Subcutaneous abdominal adipose tissue (tissue), 5 donors: ENCODE measurements around the gene ZNF337.
"Not testable (repeated sequence)": the region's sequence is repeated elsewhere in the genome, so short reads cannot be mapped to it uniquely, and the experiment has no call there.

Experiments
- H3K27ac ChIP-seq: one replicate; pipeline ENCODE4 v1.7.0; 2013; ENCODE audit warnings: low read depth, mild to moderate bottlenecking, inconsistent platforms, low read length, moderate library complexity
- H3K27me3 ChIP-seq, 5 donors: one replicate each; pipeline ENCODE4 v1.7.0; 2013; ENCODE audit warnings: low read length in 5 of 5, inconsistent platforms in 1 of 5; ENCODE audit not compliant: control insufficient read depth in 5 of 5, insufficient read depth in 4 of 5
- H3K36me3 ChIP-seq, 5 donors: one replicate each; pipeline ENCODE4 v1.7.0; 2013; ENCODE audit warnings: low read length in 5 of 5; ENCODE audit not compliant: control insufficient read depth in 5 of 5, insufficient read depth in 5 of 5
- H3K4me1 ChIP-seq, 5 donors: one replicate each; pipeline ENCODE4 v1.7.0; 2013; ENCODE audit warnings: low read length in 5 of 5, mild to moderate bottlenecking in 3 of 5, moderate library complexity in 1 of 5; ENCODE audit not compliant: control insufficient read depth in 5 of 5, insufficient read depth in 5 of 5
- H3K4me3 ChIP-seq, 5 donors: one replicate each; pipeline ENCODE4 v1.7.0; 2013; ENCODE audit warnings: low read length in 5 of 5, low read depth in 1 of 5
- H3K9ac ChIP-seq, 5 donors: one replicate each; pipeline ENCODE4 v1.7.0; 2013; ENCODE audit warnings: low read length in 5 of 5, mild to moderate bottlenecking in 4 of 5, moderate library complexity in 3 of 5
- H3K9me3 ChIP-seq, 5 donors: one replicate each; pipeline ENCODE4 v1.7.0; 2013; ENCODE audit warnings: low read length in 5 of 5; ENCODE audit not compliant: control insufficient read depth in 5 of 5
- donor health status: healthy.
- donor health status: healthy.
- donor health status: healthy.
- donor health status: healthy.
- donor health status: healthy.

ZNF337 gene

GRCh38 chr20:25632940-25633790, 63.5 kb downstream of the ZNF337 start:
- Histone ChIP-seq H3K4me3 (no peak overlapping the region), H3K36me3 (peaks cover 0 to 4% (median 0%) of the 10 kb centered on the region in 5 donors), H3K4me1 (no peaks in the 10 kb centered on the region), H3K9me3 (peaks cover 0 to 7% (median 0%) of the 10 kb centered on the region in 5 donors), H3K27me3 (no peaks in the 10 kb centered on the region), H3K9ac (no peak overlapping the region), H3K27ac (no peak overlapping the region)

GRCh38 chr20:25630615-25631014, 66.0 kb downstream of the ZNF337 start:
- H3K27me3 ChIP-seq, H3K4me1 ChIP-seq, H3K9me3 ChIP-seq, H3K27ac ChIP-seq, H3K36me3 ChIP-seq, H3K4me3 ChIP-seq, H3K9ac ChIP-seq: not testable (repeated sequence)

GRCh38 chr20:25629816-25630499, 66.7 kb downstream of the ZNF337 start:
- Histone ChIP-seq H3K9ac (no peak overlapping the region), H3K4me3 (no peak overlapping the region), H3K9me3 (no peaks in the 10 kb centered on the region), H3K27me3 (no peaks in the 10 kb centered on the region), H3K4me1 (no peaks in the 10 kb centered on the region), H3K27ac (no peak overlapping the region), H3K36me3 (peaks cover 0 to 4% (median 0%) of the 10 kb centered on the region in 5 donors)

- H3K4me1 ChIP-seq = peaks cover 2 to 20% (median 20%) of the 10 kb centered on the region in 5 donors
- no peak overlapping the region for H3K27ac ChIP-seq
- no peaks in the 10 kb centered on the region for H3K36me3 ChIP-seq
- no peaks in the 10 kb centered on the region for H3K27me3 ChIP-seq
- H3K9me3 ChIP-seq = no peaks in the 10 kb centered on the region
- no peak overlapping the region for H3K4me3 ChIP-seq
- no peak overlapping the region for H3K9ac ChIP-seq
Measured at GRCh38 chr20:25626779-25627178, 69.9 kb downstream of the ZNF337 start.

GRCh38 chr20:25624500-25624939, 72.1 kb downstream of the ZNF337 start:
- no peaks in the 10 kb centered on the region for H3K9me3 ChIP-seq
- peak overlapping the region; percentile 88 for H3K27ac ChIP-seq
- H3K27me3 ChIP-seq = no peaks in the 10 kb centered on the region
- H3K4me3 ChIP-seq = peak overlapping the region; percentile 82 to 96 (median 91)
- no peaks in the 10 kb centered on the region for H3K36me3 ChIP-seq
- H3K4me1 ChIP-seq = peaks cover 2 to 20% (median 20%) of the 10 kb centered on the region in 5 donors
- peak overlapping the region in 4 of 5 donors; percentile 90 to 98 (median 91) for H3K9ac ChIP-seq
